KOPT-K1 (cell line): ENCODE data around the gene SAMSN1.

Experiments used
- H3K27ac ChIP-seq: fragments of 200-600 bp; sonication (generic); 2 replicates; pipeline ENCODE4 v1.5.1; 2016; ENCODE audit warnings: antibody characterized with exemption, mild to moderate bottlenecking, low read depth, low read length; ENCODE audit not compliant: poor library complexity, severe bottlenecking
- H3K36me3 ChIP-seq: fragments of 200-600 bp; sonication (generic); 2 replicates; pipeline ENCODE4 v1.5.1; 2017; ENCODE audit warnings: antibody characterized with exemption, mild to moderate bottlenecking, low read length, moderate library complexity; ENCODE audit not compliant: insufficient read depth
- H3K9me3 ChIP-seq: fragments of 200-600 bp; sonication (generic); 2 replicates; pipeline ENCODE4 v1.5.1; 2017; ENCODE audit warnings: antibody characterized with exemption, low read length, mild to moderate bottlenecking; ENCODE audit not compliant: insufficient read depth, poor library complexity, severe bottlenecking

The SAMSN1 gene

DNA sequence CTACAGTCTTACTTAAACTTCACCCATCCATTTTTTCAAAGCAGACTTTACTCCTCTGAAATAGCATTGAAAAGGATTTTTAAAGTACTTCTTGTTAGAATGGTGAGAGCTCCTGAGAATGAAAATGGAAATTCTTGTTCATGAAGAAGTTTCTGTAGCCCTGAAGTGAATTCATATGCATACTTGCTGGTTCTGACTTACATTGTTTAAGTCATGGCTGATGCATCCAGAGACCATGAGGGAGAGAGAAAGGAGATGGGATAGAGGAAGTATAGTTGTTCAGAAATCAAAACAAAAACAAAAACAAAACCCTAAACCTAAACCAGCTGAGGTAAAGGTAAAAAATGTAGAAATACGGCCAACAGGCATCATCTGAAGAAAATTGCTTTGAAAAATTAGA lies 27.1 kb upstream of the SAMSN1 start:
- no peak overlapping the region for H3K27ac ChIP-seq
- no peaks in the 10 kb centered on the region for H3K36me3 ChIP-seq
- no peaks in the 10 kb centered on the region for H3K9me3 ChIP-seq

DNA sequence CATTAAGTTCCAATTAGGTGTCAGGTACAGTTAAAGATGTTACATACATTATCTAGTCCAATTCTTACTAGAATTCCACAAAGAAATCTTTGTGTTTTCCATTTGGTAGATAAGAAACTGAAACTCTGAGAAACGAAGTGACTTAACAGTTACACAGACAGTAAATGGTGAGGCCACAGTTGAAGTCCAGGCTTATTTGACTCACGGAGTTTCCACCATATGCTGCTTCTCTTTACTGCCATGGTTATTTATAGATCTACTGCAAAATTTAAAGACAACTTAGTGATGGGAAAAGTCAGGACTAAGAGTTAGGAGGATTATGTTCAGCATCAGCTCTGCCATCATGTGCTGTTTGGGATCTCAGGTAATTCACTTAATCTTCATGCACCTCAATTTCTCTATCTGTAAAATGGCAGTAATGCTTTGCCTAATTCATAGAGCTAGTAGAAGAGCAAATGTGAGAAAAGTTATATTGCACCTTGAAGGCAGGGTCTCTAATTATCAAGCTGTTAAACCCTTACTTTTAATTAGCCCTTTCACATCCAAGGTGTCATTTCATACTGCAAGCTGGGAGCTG lies 26.2 kb upstream of the SAMSN1 start:
- H3K36me3 ChIP-seq, result no peaks in the 10 kb centered on the region
- no peaks in the 10 kb centered on the region for H3K9me3 ChIP-seq
- no peak overlapping the region for H3K27ac ChIP-seq

DNA sequence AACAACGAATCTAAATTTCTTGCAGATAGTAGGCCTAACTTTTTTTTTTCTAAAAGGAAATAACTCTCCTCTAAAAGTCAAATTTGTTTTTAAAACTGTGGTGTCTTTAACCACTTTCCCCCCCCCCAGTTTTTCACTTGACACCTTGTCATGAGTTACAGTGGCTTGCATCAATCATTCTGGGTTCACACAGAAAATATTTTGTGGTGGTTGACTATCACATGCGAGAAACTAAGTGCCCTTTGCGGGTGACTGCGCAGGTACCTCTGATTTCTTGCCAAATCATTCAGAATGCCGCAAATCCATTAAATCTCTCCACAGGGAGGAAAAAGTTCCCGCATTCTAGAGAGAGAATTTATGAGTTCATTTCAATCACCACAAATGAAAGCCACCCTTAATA lies 23.8 kb upstream of the SAMSN1 start:
- no peaks in the 10 kb centered on the region for H3K36me3 ChIP-seq
- no peaks in the 10 kb centered on the region for H3K9me3 ChIP-seq
- no peak overlapping the region for H3K27ac ChIP-seq

DNA sequence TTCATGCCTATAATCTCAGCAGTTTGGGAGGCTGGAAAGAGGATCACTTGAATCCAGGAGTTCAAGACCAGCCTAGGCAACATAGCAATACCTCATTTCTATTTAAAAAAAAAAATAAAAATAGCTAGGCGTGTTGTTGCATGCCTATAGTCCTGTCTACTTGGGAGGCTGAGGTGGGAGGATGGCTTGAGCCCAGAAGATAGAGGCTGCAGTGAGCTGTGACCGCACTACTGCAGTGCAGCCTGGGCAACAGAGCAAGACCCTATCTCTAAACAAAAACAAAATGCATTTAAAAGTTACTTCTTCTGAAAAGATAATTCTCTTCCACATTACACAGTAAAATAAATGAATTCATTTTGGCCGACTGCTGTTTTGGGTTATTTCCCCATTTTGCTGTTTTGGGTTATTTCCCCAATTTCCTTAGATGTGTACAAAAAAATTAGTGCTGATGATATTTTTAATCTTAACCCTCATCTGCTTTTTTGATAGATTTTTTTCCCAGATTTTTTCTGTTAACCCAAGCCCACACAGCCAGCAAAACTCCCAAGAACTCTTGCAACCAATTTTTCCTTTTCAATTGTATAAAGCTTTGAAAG lies 23.0 kb upstream of the SAMSN1 start:
- Histone ChIP-seq H3K36me3 (no peaks in the 10 kb centered on the region), H3K9me3 (no peaks in the 10 kb centered on the region), H3K27ac (no peak overlapping the region)

DNA sequence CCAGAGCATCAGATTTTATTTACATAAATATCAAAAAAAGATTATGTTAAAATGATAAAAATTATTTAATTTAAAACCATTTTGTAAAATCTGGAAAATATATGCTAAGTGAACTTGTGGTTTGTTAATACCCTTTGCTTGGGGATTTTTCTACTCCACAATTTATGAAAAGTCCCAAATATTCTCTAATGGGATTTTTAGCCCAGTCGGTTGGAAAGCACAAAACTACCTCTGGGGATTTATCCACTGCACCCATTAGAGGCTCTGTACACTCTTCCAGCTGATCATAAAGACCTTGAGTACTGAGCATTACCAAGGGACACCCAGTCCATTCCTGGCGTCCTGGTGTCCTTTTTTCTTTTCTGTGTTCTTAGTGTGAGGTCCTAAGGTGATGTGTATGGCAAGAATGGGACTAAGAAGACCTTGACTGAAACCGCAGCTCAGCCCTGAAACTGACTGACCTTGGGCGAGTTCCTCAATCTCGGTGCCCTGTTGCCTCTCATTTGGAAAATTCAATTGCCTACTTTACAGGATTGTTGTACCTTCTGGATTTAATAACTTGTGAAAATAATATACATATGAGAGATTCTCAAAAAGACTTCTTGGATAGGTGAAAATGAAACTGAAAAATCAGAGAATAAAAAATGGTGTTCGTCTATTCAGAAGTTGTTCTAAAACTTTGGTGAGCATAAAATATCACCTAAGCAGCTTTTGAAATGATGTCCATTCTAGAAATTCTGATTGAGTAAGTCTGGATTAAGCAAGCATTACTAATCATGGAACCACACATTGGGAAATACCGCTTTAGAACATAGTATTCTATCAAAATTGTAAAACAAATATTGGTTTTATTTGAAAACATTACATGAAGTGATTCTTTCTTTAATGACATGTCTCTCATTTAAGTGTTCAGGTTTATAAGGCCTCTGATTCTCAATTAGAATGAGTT lies 21.5 kb upstream of the SAMSN1 start:
- H3K36me3 ChIP-seq, result no peaks in the 10 kb centered on the region
- H3K9me3 ChIP-seq, result no peaks in the 10 kb centered on the region
- no peak overlapping the region for H3K27ac ChIP-seq

DNA sequence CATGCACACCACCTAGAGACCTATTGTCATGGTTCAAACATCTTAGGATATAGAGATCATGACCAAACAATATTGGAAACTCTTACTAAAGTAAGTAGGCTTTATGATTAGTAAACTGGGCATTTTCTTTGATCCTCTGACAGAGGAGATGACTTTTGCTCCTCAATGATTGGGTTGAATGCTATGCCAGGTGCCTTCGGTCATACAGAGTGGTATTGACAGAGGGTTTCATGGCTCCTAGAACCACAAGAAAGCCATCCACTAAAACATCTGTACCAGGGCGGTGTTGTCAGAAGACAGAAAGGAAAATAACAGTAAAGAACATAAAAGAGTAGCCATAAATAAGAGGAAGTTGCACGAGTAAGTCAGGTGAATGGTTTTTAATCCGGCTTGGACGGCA lies 20.8 kb upstream of the SAMSN1 start:
- Histone ChIP-seq H3K36me3 (no peaks in the 10 kb centered on the region), H3K27ac (no peak overlapping the region), H3K9me3 (no peaks in the 10 kb centered on the region)

DNA sequence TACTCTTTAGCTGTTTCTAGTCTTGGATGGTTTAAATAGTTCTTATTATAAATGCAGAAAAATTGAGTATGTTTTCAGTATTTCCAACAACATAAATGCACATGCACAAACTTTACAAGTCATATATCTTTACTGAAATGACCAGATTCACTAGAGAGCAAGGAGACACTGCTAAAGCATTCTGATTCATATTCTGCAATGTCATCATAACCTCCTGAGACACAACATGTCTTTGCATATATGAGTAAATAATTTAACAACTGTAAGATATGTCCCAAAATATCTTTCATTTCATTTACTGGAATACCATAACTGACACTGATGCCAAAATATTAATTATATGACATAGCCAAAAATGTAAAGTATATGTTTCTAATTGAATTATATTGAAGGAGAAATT lies 16.8 kb upstream of the SAMSN1 start:
- no peak overlapping the region for H3K27ac ChIP-seq
- peaks cover 9% of the 10 kb centered on the region for H3K9me3 ChIP-seq
- no peaks in the 10 kb centered on the region for H3K36me3 ChIP-seq

DNA sequence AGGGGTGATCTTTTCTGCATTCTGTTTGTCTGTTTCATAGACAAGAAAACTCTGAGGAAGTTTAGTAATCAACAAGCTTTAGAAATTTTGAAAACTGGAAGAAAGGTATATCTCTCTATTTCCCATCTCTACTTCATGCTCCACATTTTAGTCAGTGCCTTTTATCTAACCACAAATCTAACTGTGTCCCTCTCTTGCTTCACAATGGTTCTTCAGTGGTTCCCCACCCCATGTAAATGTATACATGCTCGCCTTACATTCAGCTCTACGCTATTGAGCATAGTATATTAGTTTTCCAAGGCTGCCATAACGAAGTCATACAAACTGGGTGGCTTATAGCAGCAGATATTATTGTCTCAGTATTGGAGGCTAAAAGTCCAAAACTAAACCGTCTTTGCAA lies 14.4 kb upstream of the SAMSN1 start:
- Histone ChIP-seq H3K27ac (no peak overlapping the region), H3K9me3 (peaks cover 9% of the 10 kb centered on the region), H3K36me3 (no peaks in the 10 kb centered on the region)

DNA sequence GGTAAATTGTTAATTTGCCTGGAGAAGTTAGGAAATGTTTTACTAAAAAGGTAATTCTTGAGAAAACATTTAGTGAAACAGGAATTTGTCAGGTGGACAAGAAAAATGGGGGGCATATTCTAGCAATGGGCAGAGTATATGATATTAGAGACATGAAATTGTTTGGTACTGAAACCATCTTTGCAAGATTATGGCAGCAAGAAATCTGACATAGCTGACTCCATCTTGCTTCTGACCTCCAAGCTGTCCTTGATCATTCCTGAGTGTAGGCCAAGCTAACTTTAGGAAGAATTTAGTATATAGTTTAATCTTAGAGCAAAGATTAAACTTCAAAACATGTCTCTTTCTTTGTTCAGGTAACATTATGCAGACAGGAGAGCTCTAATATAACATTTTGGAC lies 14.0 kb upstream of the SAMSN1 start:
- Histone ChIP-seq H3K27ac (no peak overlapping the region), H3K9me3 (peaks cover 9% of the 10 kb centered on the region), H3K36me3 (no peaks in the 10 kb centered on the region)

DNA sequence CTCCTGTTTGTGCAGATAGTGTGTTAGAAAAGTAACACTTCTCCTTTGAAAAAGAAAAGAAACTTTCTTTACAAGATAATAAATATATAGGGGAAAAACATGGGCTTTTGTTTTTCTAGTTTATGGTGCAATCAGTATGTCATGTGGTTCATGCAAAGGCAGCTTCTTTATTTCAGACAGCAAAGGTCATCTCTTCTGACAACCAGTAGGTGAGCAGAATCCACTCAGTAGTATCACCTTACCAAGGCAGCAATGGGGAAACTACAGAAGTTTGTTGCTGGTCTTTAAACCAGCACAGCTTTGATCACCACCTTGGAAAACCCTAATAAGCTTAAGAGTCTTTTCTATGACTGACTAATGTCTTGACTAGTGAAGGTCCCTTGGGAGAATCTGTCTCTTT lies 13.0 kb upstream of the SAMSN1 start:
- Histone ChIP-seq H3K27ac (no peak overlapping the region), H3K36me3 (no peaks in the 10 kb centered on the region), H3K9me3 (peaks cover 9% of the 10 kb centered on the region)

DNA sequence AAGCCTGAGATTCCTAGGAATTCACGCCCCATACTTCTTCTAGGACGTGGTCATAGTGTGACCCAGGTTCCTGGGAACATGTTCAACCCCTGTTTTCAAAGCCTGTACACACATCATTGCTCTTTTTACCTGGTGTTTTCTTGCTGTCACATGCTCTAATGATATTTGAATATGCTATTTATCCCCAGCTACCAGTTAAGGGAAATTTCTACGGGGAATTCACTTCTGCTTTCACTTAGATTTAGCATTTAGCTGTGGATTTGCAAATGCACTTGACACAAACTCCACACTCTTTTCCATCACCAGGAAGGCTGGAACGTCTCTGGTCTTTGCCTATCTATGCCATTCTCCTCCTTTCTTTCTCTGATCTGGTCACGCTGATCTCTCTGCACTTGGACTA lies 11.3 kb upstream of the SAMSN1 start:
- H3K9me3 ChIP-seq, result peaks cover 9% of the 10 kb centered on the region
- no peak overlapping the region for H3K27ac ChIP-seq
- H3K36me3 ChIP-seq, result no peaks in the 10 kb centered on the region

DNA sequence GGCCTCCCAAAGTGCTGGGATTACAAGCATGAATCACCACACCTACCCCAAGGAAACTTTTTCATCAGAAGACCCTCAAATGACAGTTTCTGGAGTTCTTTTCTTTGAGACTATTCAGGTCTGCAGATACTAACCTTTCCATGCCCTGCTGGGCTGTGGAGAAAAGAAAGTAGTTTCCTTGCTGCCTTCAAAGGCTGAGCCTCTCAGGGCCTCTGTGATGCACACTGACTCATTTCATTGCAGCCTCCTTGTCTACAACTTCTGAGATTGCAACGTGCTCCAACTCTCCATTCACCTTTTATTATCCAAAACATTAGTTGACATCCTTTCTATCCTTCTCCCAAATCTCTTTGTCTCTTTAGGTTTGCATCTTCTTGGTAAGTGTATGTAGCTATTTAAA lies 8.8 kb upstream of the SAMSN1 start:
- Histone ChIP-seq H3K27ac (no peak overlapping the region), H3K9me3 (no peaks in the 10 kb centered on the region), H3K36me3 (no peaks in the 10 kb centered on the region)

DNA sequence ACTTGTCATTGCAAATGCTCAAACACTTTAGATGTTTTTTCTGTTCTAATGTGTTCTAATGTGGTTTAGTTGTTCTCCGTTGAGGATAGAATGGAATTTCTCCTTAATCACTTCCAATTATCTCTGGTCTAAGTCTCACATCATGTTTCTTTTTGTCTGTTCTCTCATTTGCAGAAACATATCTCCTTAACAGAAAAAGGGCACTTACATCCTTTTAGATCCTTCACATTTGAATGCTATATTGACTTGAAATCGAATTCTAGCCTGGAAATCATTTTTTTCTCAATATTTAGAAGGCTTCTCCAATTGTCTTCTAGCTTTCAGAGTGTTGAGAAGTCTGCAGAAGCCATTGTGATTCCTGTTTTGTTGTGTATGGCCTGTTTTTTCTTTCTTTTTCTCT lies 7.3 kb upstream of the SAMSN1 start:
- H3K36me3 ChIP-seq, result no peaks in the 10 kb centered on the region
- no peak overlapping the region for H3K27ac ChIP-seq
- H3K9me3 ChIP-seq, result no peaks in the 10 kb centered on the region

DNA sequence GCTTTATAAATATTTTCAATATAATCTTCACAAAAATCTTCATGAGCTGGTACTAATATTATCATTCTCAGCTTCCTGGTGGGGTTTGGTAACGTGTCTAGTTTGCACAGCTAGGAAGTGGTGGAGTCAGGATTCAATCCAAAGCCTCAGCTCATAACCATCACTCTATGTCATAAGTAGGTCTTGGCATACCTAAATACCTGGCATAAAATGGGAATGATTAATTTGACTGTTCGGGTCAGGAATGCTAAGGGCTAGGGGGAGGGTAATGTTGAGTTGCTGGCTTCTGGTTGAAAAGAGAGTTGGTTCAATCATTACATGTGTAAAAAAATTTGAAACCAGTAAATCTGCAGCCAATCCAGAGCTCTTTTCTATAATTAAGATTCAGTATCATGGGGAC lies 5.6 kb upstream of the SAMSN1 start:
- H3K36me3 ChIP-seq, result no peaks in the 10 kb centered on the region
- no peak overlapping the region for H3K27ac ChIP-seq
- no peaks in the 10 kb centered on the region for H3K9me3 ChIP-seq

DNA sequence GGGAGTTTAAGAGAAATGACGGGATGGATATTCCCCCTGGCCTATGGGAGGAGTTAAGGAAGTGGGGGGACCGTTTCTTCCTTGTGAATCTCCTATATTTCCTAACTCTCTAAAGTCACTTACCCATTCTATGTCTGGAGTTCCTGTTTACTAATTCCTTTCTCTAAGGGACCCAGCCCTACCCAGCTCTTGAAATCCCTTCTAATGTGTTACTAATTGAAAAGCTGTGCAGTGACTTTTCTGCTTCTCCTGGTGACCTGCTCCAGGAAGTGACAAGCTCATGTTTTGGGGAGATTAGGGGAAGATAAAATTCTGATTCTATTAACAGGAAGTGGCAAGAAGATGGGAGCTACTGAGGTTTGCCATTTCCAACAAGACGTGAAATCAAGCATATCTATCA lies 4.0 kb upstream of the SAMSN1 start:
- H3K36me3 ChIP-seq, result no peaks in the 10 kb centered on the region
- peak overlapping the region; percentile 31 for H3K27ac ChIP-seq

DNA sequence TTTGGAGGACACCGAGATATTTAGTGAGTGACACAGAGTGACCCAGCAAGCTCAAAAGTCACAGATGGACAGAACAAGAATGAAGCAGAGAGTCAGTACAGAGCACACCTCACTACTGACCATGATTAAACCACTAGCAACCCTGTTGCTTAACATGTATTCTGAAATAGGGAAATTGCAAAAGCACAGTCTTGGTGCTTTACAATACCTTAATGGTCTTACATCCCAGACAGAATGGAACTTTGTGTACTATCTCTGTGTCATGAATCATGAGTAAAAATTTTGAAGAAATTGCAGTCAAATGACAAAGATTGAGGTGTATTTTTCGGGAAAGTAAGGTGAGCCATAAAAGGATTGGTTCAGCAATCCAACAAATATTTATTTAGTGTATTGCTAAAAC lies 2.7 kb upstream of the SAMSN1 start:
- Histone ChIP-seq H3K36me3 (no peaks in the 10 kb centered on the region), H3K9me3 (no peaks in the 10 kb centered on the region), H3K27ac (no peak overlapping the region)

More for the DNA sequence above, 4.0 kb upstream of the SAMSN1 start:
- no peaks in the 10 kb centered on the region for H3K9me3 ChIP-seq
